ENCODE data around the gene CEP152.

- TF ChIP-seq TAF1 (conservative IDR thresholded peaks at IDR 0.05) (no peak), CTCF (IDR thresholded peaks at IDR 0.05; ENCODE audit: low read depth, low read length, missing input control) (no peak), GABPA (IDR thresholded peaks at IDR 0.05 in 1 of 2, conservative IDR thresholded peaks at IDR 0.05 in 1 of 2) (no peak), JUND (IDR thresholded peaks at IDR 0.05) (no peak), YY1 (IDR thresholded peaks at IDR 0.05) (no peak), EGR1 (IDR thresholded peaks at IDR 0.05; ENCODE audit: low read depth in 2 of 2) (no peak), ZBTB33 (IDR thresholded peaks at IDR 0.05) (no peak), REST (IDR thresholded peaks at IDR 0.05) (no peak), SP1 (IDR thresholded peaks at IDR 0.05) (no peak)
These were observed 59.3 kb downstream of the CEP152 start for GRCh38 chr15:48751595-48751994.
